GM15510 (cell line): ENCODE measurements around the gene CHEK2.

Experiments used
- POLR2A ChIP-seq: IDR thresholded peaks from 3 replicates; pipeline ENCODE4 v1.6.1; 2011; ENCODE audit warnings: borderline replicate concordance; ENCODE audit not compliant: insufficient read length; ENCODE audit errors: extremely low read depth

CHEK2 gene

GRCh38 chr22:28761449-28761755 lies 19.8 kb upstream of the CHEK2 start:
- TF ChIP-seq POLR2A = no peak

- no peak for TF ChIP-seq POLR2A
These were observed 18.4 kb upstream of the CHEK2 start for GRCh38 chr22:28759861-28760560.

GRCh38 chr22:28750471-28750881 lies 8.9 kb upstream of the CHEK2 start:
- TF ChIP-seq POLR2A = no peak

- no peak for TF ChIP-seq POLR2A
These were observed 2.2 kb upstream of the CHEK2 start for GRCh38 chr22:28743852-28744251.

- no peak for TF ChIP-seq POLR2A
These were observed 942 bp upstream of the CHEK2 start for GRCh38 chr22:28742562-28742962.

GRCh38 chr22:28741200-28741784 lies 328 bp downstream of the CHEK2 start:
- TF ChIP-seq POLR2A = no peak

GRCh38 chr22:28737701-28738100 lies 3.9 kb downstream of the CHEK2 start:
- TF ChIP-seq POLR2A = no peak

- TF ChIP-seq POLR2A = no peak
These were observed 5.1 kb downstream of the CHEK2 start for GRCh38 chr22:28736301-28737155.

- no peak for TF ChIP-seq POLR2A
These were observed 7.2 kb downstream of the CHEK2 start for GRCh38 chr22:28734393-28734792.

- no peak for TF ChIP-seq POLR2A
These were observed 11.4 kb downstream of the CHEK2 start for GRCh38 chr22:28730179-28730578.

- no peak for TF ChIP-seq POLR2A
These were observed 12.9 kb downstream of the CHEK2 start for GRCh38 chr22:28728621-28729313.

- TF ChIP-seq POLR2A = no peak
These were observed 13.6 kb downstream of the CHEK2 start for GRCh38 chr22:28728002-28728401.

- no peak for TF ChIP-seq POLR2A
These were observed 23.6 kb downstream of the CHEK2 start for GRCh38 chr22:28718044-28718443.

GRCh38 chr22:28716686-28717085 lies 24.9 kb downstream of the CHEK2 start:
- TF ChIP-seq POLR2A = no peak

- no peak for TF ChIP-seq POLR2A
These were observed 26.0 kb downstream of the CHEK2 start for GRCh38 chr22:28715611-28716010.
